SK-N-SH (cell line): ENCODE results near the gene ZEB2. TPM values are rescaled to one million over a fixed set of nuclear protein-coding genes. Genes with fewer than 3 reads are reported as not detected.
A peak's percentile ranks its signal among the peaks of the same experiment; 100 is the strongest.

Source experiments
- CTCF ChIA-PET: fragments of 300-600, 350-600 bp; formaldehyde crosslinking; extraction: SDS; loops from one replicate; lab custom pipeline; 2021; lab: Yijun Ruan, JAX
- POLR2A ChIA-PET: fragments of 350-600 bp; sonication (Branson Sonifier 250); formaldehyde crosslinking; extraction: SDS; loops from one replicate; lab custom pipeline; 2020; ENCODE audit warnings: antibody characterized with exemption, inconsistent platforms; lab: Yijun Ruan, JAX
- DNase-seq: peaks from one replicate; pipeline ENCODE4 v3.0.0; 2012
- H2AFZ ChIP-seq: fragments of 200-600 bp; sonication (generic); 2 replicates; pipeline ENCODE4 v1.8.1; 2016; ENCODE audit warnings: antibody characterized with exemption, mild to moderate bottlenecking, low read depth
- H3F3A ChIP-seq: fragments of 200-600 bp; sonication (generic); replicated peaks from 2 replicates; pipeline ENCODE3; 2016; ENCODE audit warnings: antibody characterized with exemption, mild to moderate bottlenecking; ENCODE audit not compliant: insufficient read depth
- H3K27ac ChIP-seq, 2 experiments: fragments of 200-500 bp in 1 of 2; fragments of 200-600 bp in 1 of 2; sonication (Bioruptor generic) in 1 of 2; sonication (generic), shearing (Covaris generic) in 1 of 2; 2 replicates each; pipeline versions ENCODE4 v1.5.1 to v1.6.1; 2014 to 2016; ENCODE audit warnings: low read depth in 2 of 2, inconsistent platforms in 1 of 2, low read length in 1 of 2, mild to moderate bottlenecking in 1 of 2, mixed read lengths in 1 of 2
- H3K27me3 ChIP-seq: fragments of 200-600 bp; sonication (generic), shearing (Covaris generic); 2 replicates; pipeline ENCODE4 v1.6.1; 2016; ENCODE audit warnings: mixed run types; ENCODE audit not compliant: insufficient read depth
- H3K36me3 ChIP-seq, 2 experiments: fragments of 200-500 bp in 1 of 2; fragments of 200-600 bp in 1 of 2; sonication (Bioruptor generic) in 1 of 2; sonication (generic) in 1 of 2; replicated peaks in 1 of 2; 2 replicates each; pipeline versions ENCODE3 to v1.5.1; 2014 to 2016; ENCODE audit warnings: low read length in 1 of 2, mild to moderate bottlenecking in 1 of 2; ENCODE audit not compliant: insufficient read depth in 2 of 2, control insufficient read depth in 1 of 2
- H3K4me1 ChIP-seq, 2 experiments: fragments of 200-500 bp in 1 of 2; fragments of 200-600 bp in 1 of 2; sonication (Bioruptor generic) in 1 of 2; sonication (generic), shearing (Covaris generic) in 1 of 2; 2 replicates each; pipeline versions ENCODE4 v1.5.1 to v1.6.1; 2014 to 2016; ENCODE audit warnings: low read depth in 1 of 2, low read length in 1 of 2, mixed run types in 1 of 2; ENCODE audit not compliant: insufficient read depth in 2 of 2, control insufficient read depth in 1 of 2
- H3K4me2 ChIP-seq: fragments of 200-600 bp; sonication (generic), shearing (Covaris generic); 2 replicates; pipeline ENCODE4 v1.6.1; 2017; ENCODE audit warnings: mixed run types
- H3K4me3 ChIP-seq, 2 experiments: fragments of 200-500 bp in 1 of 2; fragments of 200-600 bp in 1 of 2; sonication (Bioruptor generic) in 1 of 2; sonication (generic), shearing (Covaris generic) in 1 of 2; 2 replicates each; pipeline versions ENCODE4 v1.5.1 to v1.8.1; 2014 to 2016; ENCODE audit warnings: low read depth in 2 of 2, inconsistent platforms in 1 of 2, low read length in 1 of 2, mild to moderate bottlenecking in 1 of 2, mixed read lengths in 1 of 2, moderate library complexity in 1 of 2
- H3K79me2 ChIP-seq: fragments of 200-600 bp; sonication (generic); 2 replicates; pipeline ENCODE4 v1.8.1; 2017; ENCODE audit warnings: mild to moderate bottlenecking; ENCODE audit not compliant: insufficient read depth
- H3K9ac ChIP-seq: fragments of 200-600 bp; sonication (generic); 2 replicates; pipeline ENCODE4 v1.6.1; 2017; ENCODE audit warnings: mixed run types
- H3K9me2 ChIP-seq: fragments of 200-600 bp; sonication (generic); 2 replicates; pipeline ENCODE4 v1.6.1; 2017; ENCODE audit warnings: mixed run types
- H3K9me3 ChIP-seq: fragments of 200-600 bp; sonication (generic); 2 replicates; pipeline ENCODE4 v1.6.1; 2017; ENCODE audit warnings: mixed run types, mild to moderate bottlenecking, moderate library complexity
- H4K20me1 ChIP-seq: fragments of 200-600 bp; sonication (generic); 2 replicates; pipeline ENCODE4 v1.6.1; 2017; ENCODE audit warnings: mild to moderate bottlenecking, mixed run types; ENCODE audit not compliant: insufficient read depth
- FOXJ3 ChIP-seq: sonication (generic); formaldehyde crosslinking; IDR thresholded peaks from 2 replicates; pipeline ENCODE4 v1.5.1; 2020; ENCODE audit warnings: mild to moderate bottlenecking, missing genetic modification reagents
- GABPA ChIP-seq: IDR thresholded peaks from 2 replicates; pipeline ENCODE4 v1.4.0; 2012; ENCODE audit warnings: low read depth, mild to moderate bottlenecking
- GATA2 ChIP-seq: sonication (generic); formaldehyde crosslinking; IDR thresholded peaks from 2 replicates; pipeline ENCODE4 v1.5.0; 2020; ENCODE audit warnings: mild to moderate bottlenecking, missing genetic modification reagents
- MEF2A ChIP-seq: IDR thresholded peaks from 2 replicates; pipeline ENCODE4 v1.4.0; 2012; ENCODE audit warnings: low read depth, borderline replicate concordance
- NFIC ChIP-seq: IDR thresholded peaks from 2 replicates; pipeline ENCODE4 v1.4.0; 2012; ENCODE audit warnings: borderline replicate concordance
- NRF1 ChIP-seq: IDR thresholded peaks from 2 replicates; pipeline ENCODE4 v1.6.1; 2012; ENCODE audit warnings: low read depth, mild to moderate bottlenecking, low read length
- RCOR1 ChIP-seq: fragments of 150-350 bp; IDR thresholded peaks from 2 replicates; pipeline ENCODE4 v1.6.1; 2017; ENCODE audit warnings: antibody characterized with exemption, low read length
- RXRA ChIP-seq: IDR thresholded peaks from 2 replicates; pipeline ENCODE4 v1.4.0; 2012; ENCODE audit warnings: low read depth, mild to moderate bottlenecking, borderline replicate concordance
- TAF1 ChIP-seq: IDR thresholded peaks from 2 replicates; pipeline ENCODE4 v1.6.1; 2012; ENCODE audit warnings: low read depth, mild to moderate bottlenecking, low read length, moderate library complexity, borderline replicate concordance
- TCF12 ChIP-seq: IDR thresholded peaks from 2 replicates; pipeline ENCODE4 v1.4.0; 2012
- YY1 ChIP-seq: IDR thresholded peaks from 2 replicates; pipeline ENCODE4 v1.4.0; 2012; ENCODE audit warnings: low read depth, mild to moderate bottlenecking
- WGBS: methylation state at CpG from one replicate; pipeline ENCODE4 v1.1.6; 2017; ENCODE audit warnings: low lambda C conversion rate; 5-methylcytosine and 5-hydroxymethylcytosine counted together
- polyA plus RNA-seq, 3 experiments: library from polyadenylated mRNA; depleted of rRNA; stranded (reverse); fragments of >200 nt; gene quantifications; 2 replicates each; pipeline ENCODE4 v1.2.3, GENCODE V29; 2012
- TF ChIP-seq, protein P1 (sequence below): fragments of 150-350 bp; IDR thresholded peaks from 2 replicates; pipeline ENCODE4 v1.6.1; 2017; ENCODE audit warnings: antibody characterized with exemption, low read length, low read depth, borderline replicate concordance
- TF ChIP-seq, protein P2 (sequence below): IDR thresholded peaks from 2 replicates; pipeline ENCODE4; 2012
- TF ChIP-seq, protein P3 (sequence below): IDR thresholded peaks from 2 replicates; pipeline ENCODE4 v1.4.0; 2012; ENCODE audit warnings: low read depth, borderline replicate concordance
- TF ChIP-seq, protein P4 (sequence below): IDR thresholded peaks from 2 replicates; pipeline ENCODE4 v1.6.1; 2012; ENCODE audit warnings: mild to moderate bottlenecking, low read depth, low read length, moderate library complexity

ZEB2 gene
- polyA plus RNA-seq, 1 of the 3 experiments (the other 2 are of a cell fraction) = 16.3 TPM

DNA sequence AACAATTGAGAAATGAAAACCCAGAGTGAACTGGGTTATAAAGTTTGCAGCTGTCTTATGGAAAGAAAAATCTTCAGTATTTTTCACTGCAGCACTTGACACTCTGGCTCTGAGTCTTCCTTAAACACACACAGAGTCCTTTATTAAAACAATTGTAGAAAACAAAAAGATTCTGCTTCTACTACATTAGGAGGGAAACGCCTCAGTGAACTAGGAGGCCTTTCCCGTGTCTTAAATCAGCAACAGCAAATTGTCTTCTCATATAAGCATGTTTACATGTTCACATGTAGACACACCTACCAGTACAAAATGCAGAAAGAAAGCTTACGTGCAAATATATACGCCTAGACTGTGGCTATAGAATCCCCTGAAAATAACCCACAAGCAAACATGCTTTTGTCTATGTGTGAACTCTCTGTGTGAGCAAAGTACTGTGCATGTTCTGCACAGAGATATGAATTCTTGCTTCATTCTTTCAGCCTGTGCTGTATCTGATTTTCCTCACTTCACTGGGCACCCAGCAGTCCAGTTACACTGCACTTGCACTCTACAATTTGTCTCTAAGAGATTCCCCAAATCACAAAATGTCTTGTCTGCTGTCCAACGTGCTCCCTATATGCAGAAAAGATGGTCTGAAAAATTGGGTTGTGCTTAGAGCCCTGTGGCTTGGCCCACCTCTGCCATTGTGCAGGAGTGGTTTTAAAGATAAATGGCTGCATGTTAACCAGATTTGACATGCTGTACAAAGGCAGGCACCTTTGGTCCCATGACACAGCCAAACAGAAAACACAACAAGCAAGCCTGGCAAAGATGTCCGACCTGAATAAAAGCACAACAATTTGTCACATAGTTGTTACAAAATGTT is 24.5 kb downstream of the ZEB2 start:
- H3K4me3 ChIP-seq = no peak overlapping the region
- peaks cover 93% of the 10 kb centered on the region for H3K79me2 ChIP-seq
- H3K36me3 ChIP-seq = peaks cover 11 to 43% of the 10 kb centered on the region in 2 experiments
- peak overlapping the region; percentile 27 to 50; a peak in 3 of 4 replicates for H3K27ac ChIP-seq
- CTCF ChIA-PET = no interaction called here
- no peak overlapping the region for H2AFZ ChIP-seq
- TF ChIP-seq, protein P1, sequence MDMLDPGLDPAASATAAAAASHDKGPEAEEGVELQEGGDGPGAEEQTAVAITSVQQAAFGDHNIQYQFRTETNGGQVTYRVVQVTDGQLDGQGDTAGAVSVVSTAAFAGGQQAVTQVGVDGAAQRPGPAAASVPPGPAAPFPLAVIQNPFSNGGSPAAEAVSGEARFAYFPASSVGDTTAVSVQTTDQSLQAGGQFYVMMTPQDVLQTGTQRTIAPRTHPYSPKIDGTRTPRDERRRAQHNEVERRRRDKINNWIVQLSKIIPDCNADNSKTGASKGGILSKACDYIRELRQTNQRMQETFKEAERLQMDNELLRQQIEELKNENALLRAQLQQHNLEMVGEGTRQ = no peak
- TF ChIP-seq TCF12 = no peak
- TF ChIP-seq, protein P2, sequence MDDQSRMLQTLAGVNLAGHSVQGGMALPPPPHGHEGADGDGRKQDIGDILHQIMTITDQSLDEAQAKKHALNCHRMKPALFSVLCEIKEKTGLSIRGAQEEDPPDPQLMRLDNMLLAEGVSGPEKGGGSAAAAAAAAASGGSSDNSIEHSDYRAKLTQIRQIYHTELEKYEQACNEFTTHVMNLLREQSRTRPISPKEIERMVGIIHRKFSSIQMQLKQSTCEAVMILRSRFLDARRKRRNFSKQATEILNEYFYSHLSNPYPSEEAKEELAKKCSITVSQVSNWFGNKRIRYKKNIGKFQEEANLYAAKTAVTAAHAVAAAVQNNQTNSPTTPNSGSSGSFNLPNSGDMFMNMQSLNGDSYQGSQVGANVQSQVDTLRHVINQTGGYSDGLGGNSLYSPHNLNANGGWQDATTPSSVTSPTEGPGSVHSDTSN = no peak
- TF ChIP-seq NFIC = no peak
- H3K4me2 ChIP-seq = no peak overlapping the region
- H3F3A ChIP-seq = peaks cover 7% of the 10 kb centered on the region
- H3K9me3 ChIP-seq = no peaks in the 10 kb centered on the region
- POLR2A ChIA-PET = no interaction called here
- peaks cover 15 to 16% of the 10 kb centered on the region in 2 experiments for H3K4me1 ChIP-seq
- DNase-seq = no peak
- H3K9ac ChIP-seq = no peak overlapping the region
- H4K20me1 ChIP-seq = peaks cover 60% of the 10 kb centered on the region
- no peaks in the 10 kb centered on the region for H3K27me3 ChIP-seq
- 86% methylated on average over 6 of the region's 6 CpGs for WGBS
- no peaks in the 10 kb centered on the region for H3K9me2 ChIP-seq

DNA sequence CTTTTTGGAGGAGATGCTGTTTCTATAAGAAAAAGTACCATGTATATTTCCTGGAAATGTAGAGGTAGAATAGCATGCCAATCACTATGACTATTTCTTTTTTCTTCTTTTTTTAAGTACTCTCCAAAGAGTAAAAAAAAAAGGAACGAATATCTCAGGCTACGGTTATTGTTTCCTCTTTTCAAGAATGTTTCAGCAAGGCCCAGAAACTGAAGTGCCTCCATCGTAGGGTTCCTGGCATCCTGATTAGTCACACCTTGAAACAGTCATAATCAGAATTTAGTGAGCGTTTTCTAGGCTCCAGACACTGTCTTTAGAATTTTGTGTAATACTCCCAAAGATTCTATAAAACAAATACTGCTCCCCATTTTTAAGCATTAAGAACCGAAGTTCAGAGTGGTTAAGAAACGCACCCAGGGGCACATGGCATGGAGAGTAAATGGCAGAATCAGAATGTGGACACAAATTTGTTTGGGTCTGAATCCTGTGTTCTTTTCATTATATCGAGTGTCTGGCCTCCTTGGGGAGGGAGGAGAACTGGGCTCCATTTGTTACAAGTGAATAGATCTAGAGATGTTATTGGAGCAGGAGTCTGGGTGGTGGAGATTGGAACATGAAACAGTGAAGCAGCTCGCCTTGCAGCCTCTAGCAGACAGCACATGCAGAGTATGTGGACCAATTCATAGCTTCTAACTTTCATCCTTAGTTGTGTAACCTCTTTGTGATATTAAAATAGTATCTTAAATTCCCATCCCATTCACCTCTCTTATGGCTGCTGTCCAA is 26.7 kb downstream of the ZEB2 start:
- ChIA-PET CTCF (interaction anchor here (1.0 kb wide), 1 partner anchor 43 kb away, joined by 3 read pairs; no protein-coding TSS in a partner anchor), POLR2A (interaction anchor here (1.2 kb wide), 1 partner anchor 9 kb away, joined by 3 read pairs; no protein-coding TSS in a partner anchor)
- Histone ChIP-seq H3K79me2 (peaks cover 92% of the 10 kb centered on the region), H2AFZ (no peak overlapping the region), H3K9me2 (no peaks in the 10 kb centered on the region), H3F3A (peaks cover 7% of the 10 kb centered on the region), H3K9me3 (no peaks in the 10 kb centered on the region), H3K4me1 (peaks cover 15 to 19% of the 10 kb centered on the region in 2 experiments), H4K20me1 (peaks cover 62% of the 10 kb centered on the region), H3K4me2 (no peak overlapping the region), H3K27ac (no peak overlapping the region), H3K36me3 (peaks cover 11 to 38% of the 10 kb centered on the region in 2 experiments), H3K27me3 (no peaks in the 10 kb centered on the region), H3K4me3 (no peak overlapping the region), H3K9ac (no peak overlapping the region)
- no peak for DNase-seq
- 93% methylated on average over 8 of the region's 8 CpGs for WGBS
- TF ChIP-seq NRF1 = no peak
- TF ChIP-seq, protein P3, sequence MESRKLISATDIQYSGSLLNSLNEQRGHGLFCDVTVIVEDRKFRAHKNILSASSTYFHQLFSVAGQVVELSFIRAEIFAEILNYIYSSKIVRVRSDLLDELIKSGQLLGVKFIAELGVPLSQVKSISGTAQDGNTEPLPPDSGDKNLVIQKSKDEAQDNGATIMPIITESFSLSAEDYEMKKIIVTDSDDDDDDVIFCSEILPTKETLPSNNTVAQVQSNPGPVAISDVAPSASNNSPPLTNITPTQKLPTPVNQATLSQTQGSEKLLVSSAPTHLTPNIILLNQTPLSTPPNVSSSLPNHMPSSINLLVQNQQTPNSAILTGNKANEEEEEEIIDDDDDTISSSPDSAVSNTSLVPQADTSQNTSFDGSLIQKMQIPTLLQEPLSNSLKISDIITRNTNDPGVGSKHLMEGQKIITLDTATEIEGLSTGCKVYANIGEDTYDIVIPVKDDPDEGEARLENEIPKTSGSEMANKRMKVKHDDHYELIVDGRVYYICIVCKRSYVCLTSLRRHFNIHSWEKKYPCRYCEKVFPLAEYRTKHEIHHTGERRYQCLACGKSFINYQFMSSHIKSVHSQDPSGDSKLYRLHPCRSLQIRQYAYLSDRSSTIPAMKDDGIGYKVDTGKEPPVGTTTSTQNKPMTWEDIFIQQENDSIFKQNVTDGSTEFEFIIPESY = no peak
- no peak for TF ChIP-seq YY1
- no peak for TF ChIP-seq GABPA
- TF ChIP-seq, protein P2 = no peak
- no peak for TF ChIP-seq GATA2 (CRISPR knock-in tag)
- TF ChIP-seq TAF1 = no peak
- TF ChIP-seq FOXJ3 (CRISPR knock-in tag) = no peak
- TF ChIP-seq, protein P4, sequence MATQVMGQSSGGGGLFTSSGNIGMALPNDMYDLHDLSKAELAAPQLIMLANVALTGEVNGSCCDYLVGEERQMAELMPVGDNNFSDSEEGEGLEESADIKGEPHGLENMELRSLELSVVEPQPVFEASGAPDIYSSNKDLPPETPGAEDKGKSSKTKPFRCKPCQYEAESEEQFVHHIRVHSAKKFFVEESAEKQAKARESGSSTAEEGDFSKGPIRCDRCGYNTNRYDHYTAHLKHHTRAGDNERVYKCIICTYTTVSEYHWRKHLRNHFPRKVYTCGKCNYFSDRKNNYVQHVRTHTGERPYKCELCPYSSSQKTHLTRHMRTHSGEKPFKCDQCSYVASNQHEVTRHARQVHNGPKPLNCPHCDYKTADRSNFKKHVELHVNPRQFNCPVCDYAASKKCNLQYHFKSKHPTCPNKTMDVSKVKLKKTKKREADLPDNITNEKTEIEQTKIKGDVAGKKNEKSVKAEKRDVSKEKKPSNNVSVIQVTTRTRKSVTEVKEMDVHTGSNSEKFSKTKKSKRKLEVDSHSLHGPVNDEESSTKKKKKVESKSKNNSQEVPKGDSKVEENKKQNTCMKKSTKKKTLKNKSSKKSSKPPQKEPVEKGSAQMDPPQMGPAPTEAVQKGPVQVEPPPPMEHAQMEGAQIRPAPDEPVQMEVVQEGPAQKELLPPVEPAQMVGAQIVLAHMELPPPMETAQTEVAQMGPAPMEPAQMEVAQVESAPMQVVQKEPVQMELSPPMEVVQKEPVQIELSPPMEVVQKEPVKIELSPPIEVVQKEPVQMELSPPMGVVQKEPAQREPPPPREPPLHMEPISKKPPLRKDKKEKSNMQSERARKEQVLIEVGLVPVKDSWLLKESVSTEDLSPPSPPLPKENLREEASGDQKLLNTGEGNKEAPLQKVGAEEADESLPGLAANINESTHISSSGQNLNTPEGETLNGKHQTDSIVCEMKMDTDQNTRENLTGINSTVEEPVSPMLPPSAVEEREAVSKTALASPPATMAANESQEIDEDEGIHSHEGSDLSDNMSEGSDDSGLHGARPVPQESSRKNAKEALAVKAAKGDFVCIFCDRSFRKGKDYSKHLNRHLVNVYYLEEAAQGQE = no peak
- no peak for TF ChIP-seq RXRA
- no peak for TF ChIP-seq MEF2A
- no peak for TF ChIP-seq RCOR1
- no peak for TF ChIP-seq TCF12
